ENCODE data around the gene WWC2. TPM values are rescaled to one million over a fixed set of nuclear protein-coding genes. Genes with fewer than 3 reads are reported as not detected.

WWC2 gene
- total RNA-seq, 1 donor from 2014 or later: 0.47 TPM

GRCh38 chr4:183171484-183172267 lies 72.6 kb downstream of the WWC2 start:
- H3K27ac Mint-ChIP-seq: no peak overlapping the region
- H3K4me3 Mint-ChIP-seq: no peak overlapping the region
- intact Hi-C loops (cut with micrococcal nuclease): no loop called here
- peaks cover 2% of the 10 kb centered on the region for H3K27me3 Mint-ChIP-seq
- ATAC-seq (ENCODE audit: low read depth): no peak
- no peaks in the 10 kb centered on the region for H3K36me3 Mint-ChIP-seq (ENCODE audit: low read depth)
- POLR2A ChIA-PET: no interaction called here
- no peaks in the 10 kb centered on the region for H3K9me3 Mint-ChIP-seq
- CTCF ChIA-PET: no interaction called here
- DNase-seq: no peak
- TF ChIP-seq CTCF (IDR thresholded peaks at IDR 0.05): no peak
- no peaks in the 10 kb centered on the region for H3K4me1 Mint-ChIP-seq

GRCh38 chr4:183172881-183173280 lies 73.8 kb downstream of the WWC2 start:
- POLR2A ChIA-PET: no interaction called here

GRCh38 chr4:183173580-183174526 lies 74.8 kb downstream of the WWC2 start:
- H3K36me3 Mint-ChIP-seq (ENCODE audit: low read depth): no peaks in the 10 kb centered on the region
- no peaks in the 10 kb centered on the region for H3K27me3 Mint-ChIP-seq
- intact Hi-C loops (cut with micrococcal nuclease): no loop called here
- H3K4me1 Mint-ChIP-seq: no peaks in the 10 kb centered on the region
- H3K4me3 Mint-ChIP-seq: no peak overlapping the region
- no peak for TF ChIP-seq CTCF (IDR thresholded peaks at IDR 0.05)
- H3K9me3 Mint-ChIP-seq: no peaks in the 10 kb centered on the region
- H3K27ac Mint-ChIP-seq: no peak overlapping the region
- DNase-seq (no peak), ATAC-seq (ENCODE audit: low read depth) (no peak)
- ChIA-PET CTCF (no interaction called here), POLR2A (no interaction called here)

More at GRCh38 chr4:183172881-183173280, 73.8 kb downstream of the WWC2 start:
- DNase-seq (no peak), ATAC-seq (ENCODE audit: low read depth) (no peak)
- H3K27ac Mint-ChIP-seq: no peak overlapping the region
- intact Hi-C loops (cut with micrococcal nuclease): no loop called here
- peaks cover 2% of the 10 kb centered on the region for H3K27me3 Mint-ChIP-seq
- no peaks in the 10 kb centered on the region for H3K9me3 Mint-ChIP-seq
- CTCF ChIA-PET: no interaction called here
- no peak for TF ChIP-seq CTCF (IDR thresholded peaks at IDR 0.05)
- H3K4me3 Mint-ChIP-seq: no peak overlapping the region
- no peaks in the 10 kb centered on the region for H3K4me1 Mint-ChIP-seq
- H3K36me3 Mint-ChIP-seq (ENCODE audit: low read depth): no peaks in the 10 kb centered on the region

- no peak for DNase-seq
- Mint-ChIP-seq H3K36me3 (ENCODE audit: low read depth) (no peaks in the 10 kb centered on the region), H3K4me1 (no peaks in the 10 kb centered on the region), H3K27ac (no peak overlapping the region), H3K27me3 (no peaks in the 10 kb centered on the region), H3K9me3 (no peaks in the 10 kb centered on the region), H3K4me3 (no peak overlapping the region)
- no peak for TF ChIP-seq CTCF (IDR thresholded peaks at IDR 0.05)
- CTCF ChIA-PET: no interaction called here
- no peak for ATAC-seq (ENCODE audit: low read depth)
- POLR2A ChIA-PET: no interaction called here
- intact Hi-C loops (cut with micrococcal nuclease): no loop called here
These were observed 76.7 kb downstream of the WWC2 start for GRCh38 chr4:183175631-183176232.

GRCh38 chr4:183177001-183177400 lies 77.9 kb downstream of the WWC2 start:
- POLR2A ChIA-PET: no interaction called here
- H3K27ac Mint-ChIP-seq: no peak overlapping the region
- no peaks in the 10 kb centered on the region for H3K36me3 Mint-ChIP-seq (ENCODE audit: low read depth)
- H3K9me3 Mint-ChIP-seq: no peaks in the 10 kb centered on the region
- TF ChIP-seq CTCF (IDR thresholded peaks at IDR 0.05): no peak
- H3K4me3 Mint-ChIP-seq: no peak overlapping the region
- ATAC-seq (ENCODE audit: low read depth) (no peak), DNase-seq (no peak)
- H3K27me3 Mint-ChIP-seq: no peaks in the 10 kb centered on the region
- CTCF ChIA-PET: no interaction called here
- H3K4me1 Mint-ChIP-seq: no peaks in the 10 kb centered on the region
- intact Hi-C loops (cut with micrococcal nuclease): no loop called here
